ENCODE measurements around the gene ZCWPW2.

- TF ChIP-seq CTCF (IDR thresholded peaks at IDR 0.05) (no peak), POLR2A (IDR thresholded peaks at IDR 0.05) (no peak)
These were observed 215.7 kb downstream of the ZCWPW2 start for GRCh38 chr3:28564211-28564610.
